ELF-1 (cell line): ENCODE results near the gene HCFC1.

Experiments used
- DNase-seq: peaks from one replicate; pipeline ENCODE4 v3.0.0-alpha.2; 2016; ENCODE audit warnings: low read depth, low spot score

The HCFC1 gene

GRCh38 chrX:153958605-153959004, 13.0 kb downstream of the HCFC1 start:
- no peak for DNase-seq

- no peak for DNase-seq
Measured at GRCh38 chrX:153957224-153957623, 14.4 kb downstream of the HCFC1 start.

DNA sequence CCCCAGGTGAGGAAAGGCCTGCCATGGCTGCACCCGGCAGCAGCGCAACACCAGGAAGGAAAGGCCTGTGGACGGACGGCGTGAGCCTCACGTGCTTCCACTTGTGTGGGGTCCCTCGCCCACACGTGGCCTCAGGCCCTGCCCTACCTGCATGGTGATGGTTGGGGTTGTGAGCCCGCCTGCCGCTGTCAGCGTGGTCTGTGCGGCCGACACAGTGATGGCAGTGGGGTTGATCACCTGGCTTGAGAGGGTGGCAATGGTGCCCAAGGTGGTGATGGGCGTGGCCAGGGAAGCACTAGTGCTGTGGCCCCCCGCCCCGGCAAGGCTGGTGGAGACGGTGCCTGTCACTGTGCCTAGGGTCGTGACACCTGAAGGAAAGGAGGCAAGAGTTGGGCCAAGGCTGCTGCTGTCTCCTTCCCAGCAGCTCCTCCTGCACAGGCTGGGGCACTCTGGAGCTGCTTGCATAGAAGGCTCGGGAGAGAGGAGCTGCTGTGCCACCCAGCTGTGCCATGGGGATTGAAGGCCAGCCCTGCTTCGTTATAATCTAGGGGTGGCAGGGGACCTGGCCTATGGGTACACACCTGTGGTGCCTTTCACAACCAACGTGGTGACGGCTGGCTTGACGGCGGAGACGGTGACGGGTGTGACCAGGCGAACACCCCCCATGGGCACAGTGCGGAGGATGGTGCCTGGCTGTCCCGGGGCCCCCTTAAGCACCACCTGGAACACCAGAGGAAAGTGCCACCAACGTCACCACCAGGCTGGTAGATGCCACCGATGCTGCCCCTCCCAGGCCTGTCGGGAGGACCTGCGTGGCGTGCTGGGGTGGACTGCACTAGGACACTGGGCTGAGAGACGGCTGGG, 15.3 kb downstream of the HCFC1 start:
- no peak for DNase-seq

DNA sequence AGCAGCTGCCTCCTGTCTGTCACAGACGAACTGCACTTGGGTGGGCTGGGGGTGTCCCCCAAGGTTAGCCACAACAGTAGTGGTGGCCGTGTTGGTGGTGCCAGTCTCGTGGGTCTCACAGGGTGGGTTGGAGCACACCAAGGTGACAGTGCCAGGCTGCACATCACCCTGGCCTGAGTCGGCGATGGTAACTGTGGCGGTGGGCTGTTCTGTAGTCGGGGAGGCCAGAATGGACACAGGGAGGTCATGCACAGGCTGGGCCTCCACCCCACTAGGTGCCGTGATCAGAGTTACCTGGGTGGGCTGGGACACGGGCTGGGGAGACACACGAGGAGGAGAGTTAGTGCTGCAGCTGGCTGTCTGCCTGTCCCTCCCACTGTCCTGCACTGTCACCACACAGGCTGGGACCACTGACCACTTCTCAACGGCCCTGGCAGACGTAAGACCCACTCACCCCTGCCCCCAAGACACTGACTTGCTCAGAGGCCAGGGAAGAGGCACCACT, 16.3 kb downstream of the HCFC1 start:
- DNase-seq: no peak

DNA sequence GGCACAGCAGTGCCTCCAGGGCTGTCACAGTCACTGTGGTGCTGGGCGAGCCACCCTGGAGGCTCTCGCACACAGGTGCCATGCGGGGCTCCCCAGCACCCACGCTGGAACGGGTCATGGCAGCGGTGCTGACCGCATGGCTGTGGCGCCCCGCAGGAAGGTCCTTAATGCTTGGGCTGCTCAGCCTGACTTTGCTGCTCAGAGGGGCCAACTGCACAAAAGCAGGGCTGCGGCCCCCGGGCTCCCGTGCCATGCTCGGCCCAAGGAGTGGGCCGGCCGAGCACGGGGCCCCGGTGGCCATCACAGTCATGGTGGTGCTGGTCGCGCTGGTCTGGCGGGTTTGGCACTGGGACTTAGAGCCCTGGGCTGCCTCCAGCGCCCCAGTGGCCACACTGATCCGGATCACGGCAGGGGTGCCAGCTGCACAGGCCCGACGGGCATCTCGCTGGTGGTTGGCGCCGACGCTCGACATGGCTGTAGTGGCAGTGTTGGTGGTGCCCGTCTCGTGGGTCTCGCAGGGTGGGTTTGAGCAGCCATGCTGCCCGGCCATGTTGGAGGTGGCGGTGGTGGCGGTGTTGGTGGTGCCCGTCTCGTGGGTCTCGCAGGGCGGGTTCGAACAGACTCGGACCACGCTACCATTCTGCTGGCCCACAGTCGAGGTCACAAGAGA, 16.9 kb downstream of the HCFC1 start:
- DNase-seq: no peak

- peak; percentile 27 for DNase-seq
Measured at GRCh38 chrX:153953892-153954557, 17.6 kb downstream of the HCFC1 start.

DNA sequence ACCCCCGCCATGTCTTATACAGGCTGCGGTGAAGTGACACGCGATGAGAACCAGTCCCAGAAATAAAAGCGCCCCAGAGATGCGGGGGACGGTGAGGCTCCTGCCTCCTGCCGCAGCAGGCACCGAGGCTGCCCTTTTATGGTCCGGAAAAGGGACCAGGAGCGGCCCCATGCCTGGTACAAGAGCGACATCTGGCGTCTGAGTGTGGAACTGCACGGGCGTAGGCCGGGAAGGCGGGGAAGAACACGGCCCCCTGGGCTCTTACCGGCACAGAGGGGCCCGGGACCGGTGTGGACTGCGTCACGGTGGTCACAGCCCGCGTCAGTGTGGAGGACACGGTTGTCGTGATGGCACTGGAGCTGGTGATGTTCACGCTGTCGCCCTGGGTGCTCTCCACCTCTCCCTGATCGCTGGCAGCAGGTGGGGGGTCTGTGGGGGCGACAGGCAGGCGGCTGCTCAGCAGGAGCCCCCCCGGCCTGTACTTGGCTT, 18.2 kb downstream of the HCFC1 start:
- DNase-seq: peak; percentile 94

- no peak for DNase-seq
Measured at GRCh38 chrX:153952373-153953026, 19.1 kb downstream of the HCFC1 start.

- DNase-seq: no peak
Measured at GRCh38 chrX:153951683-153952372, 19.8 kb downstream of the HCFC1 start.

- DNase-seq: no peak
Measured at GRCh38 chrX:153950127-153950526, 21.5 kb downstream of the HCFC1 start.

GRCh38 chrX:153948847-153949805, 22.5 kb downstream of the HCFC1 start:
- DNase-seq: peak; percentile 42

DNA sequence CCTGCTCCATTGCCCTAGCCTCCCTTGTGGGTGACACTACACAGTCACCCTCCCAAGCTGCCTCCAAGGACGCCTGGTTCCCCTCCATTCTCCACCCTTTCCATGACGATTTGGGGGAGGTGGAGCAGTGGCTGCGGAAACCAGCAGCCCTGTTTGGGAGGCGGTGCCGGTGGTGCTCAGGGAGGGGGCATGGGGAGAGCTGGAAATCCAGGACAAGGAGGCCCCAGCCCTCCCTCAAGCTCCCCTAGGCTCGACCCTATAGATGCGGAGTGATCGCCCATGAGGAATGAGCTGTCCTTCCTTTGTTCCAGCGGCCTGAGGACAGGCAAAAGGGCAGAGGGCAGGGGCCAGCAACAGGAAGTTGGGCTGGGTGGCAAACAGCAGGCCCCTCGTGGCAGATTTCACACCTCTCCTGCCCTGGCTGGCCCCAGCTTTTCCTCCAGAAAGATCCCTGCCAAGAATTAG, 23.6 kb downstream of the HCFC1 start:
- peak; percentile 61 for DNase-seq

GRCh38 chrX:153947009-153947769, 24.4 kb downstream of the HCFC1 start:
- DNase-seq: peak; percentile 89

- no peak for DNase-seq
Measured at GRCh38 chrX:153945956-153946943, 25.4 kb downstream of the HCFC1 start.

- no peak for DNase-seq
Measured at GRCh38 chrX:153944800-153945150, 26.8 kb downstream of the HCFC1 start.

DNA sequence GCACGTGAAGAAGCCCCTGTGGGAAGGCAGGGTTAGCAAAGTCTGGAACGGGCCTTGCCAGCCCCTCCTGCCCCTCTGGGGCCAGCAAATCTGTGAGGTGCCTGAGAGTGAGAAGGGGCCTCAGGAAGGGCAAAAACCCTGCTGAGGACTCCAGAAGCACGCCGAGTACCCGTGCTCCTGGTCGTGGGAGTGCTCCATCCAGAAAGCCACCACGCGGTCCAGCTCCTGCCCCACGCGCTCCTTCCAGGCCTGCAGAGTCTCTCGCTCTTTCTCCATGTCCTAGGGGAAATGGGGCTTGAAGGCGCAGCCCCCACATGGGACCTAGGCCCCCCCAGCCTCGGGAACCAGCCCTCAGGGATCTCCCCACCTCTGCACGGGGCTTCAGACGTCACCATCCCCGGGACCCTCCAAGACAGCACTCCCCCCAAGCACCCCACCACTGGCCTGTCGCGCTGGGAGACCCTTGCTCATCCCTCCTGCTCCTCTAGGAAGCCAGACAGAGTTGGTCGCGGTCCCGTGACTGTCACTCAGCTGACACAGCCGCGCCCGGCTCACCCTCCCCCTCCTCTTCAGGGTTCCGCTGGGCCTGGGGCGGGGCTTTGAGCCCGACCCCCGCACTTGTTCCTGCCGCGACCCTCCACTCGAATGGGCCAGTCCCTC, 27.3 kb downstream of the HCFC1 start, which contains the start of gene RENBP:
RENBP (minus strand) TSS at position 504 of the 660 bp plus-strand sequence; CDS start at position 471, 33 bp downstream.
- peak; percentile 94 for DNase-seq
